B cell (primary cell): ENCODE measurements around the gene LAMA2. TPM values are rescaled to one million over a fixed set of nuclear protein-coding genes. Genes with fewer than 3 reads are reported as not detected.

Source experiments
- ATAC-seq: fragments of 200-7000 bp; cut with Tn5 transposase; one replicate; pipeline ENCODE4 v1.10.0; 2021; ENCODE audit warnings: low read depth, mild to moderate bottlenecking, moderate number of reproducible peaks, moderate library complexity
- CTCF ChIA-PET: fragments of 350-600 bp; sonication (Branson Sonifier 250); formaldehyde crosslinking; loops from one replicate; lab custom pipeline; 2021; ENCODE audit warnings: antibody characterized with exemption, inconsistent platforms; lab: Charles Lee
- POLR2A ChIA-PET: fragments of 350-600 bp; sonication (Branson Sonifier 250); formaldehyde crosslinking; loops from one replicate; lab custom pipeline; 2021; ENCODE audit warnings: antibody characterized with exemption; lab: Charles Lee
- DNase-seq: peaks from one replicate; pipeline ENCODE4 v3.0.0; 2013
- H2AFZ ChIP-seq: 2 replicates; pipeline ENCODE4 v1.6.1; 2012; ENCODE audit warnings: mild to moderate bottlenecking, low read depth, low read length; ENCODE audit not compliant: insufficient read depth, poor library complexity, severe bottlenecking
- H3K27ac ChIP-seq, 2 donors: 1 replicate in 1 of 2; 2 replicates in 1 of 2; pipeline ENCODE4 v1.5.1; 2012 to 2013; ENCODE audit warnings: low read length in 2 of 2, mild to moderate bottlenecking in 2 of 2, moderate library complexity in 1 of 2
- H3K27me3 ChIP-seq, 4 experiments: fragments of 200-600 bp in 1 of 4; sonication (generic) in 1 of 4; replicated peaks in 1 of 4; 1 replicate in 2 of 4; 2 replicates in 2 of 4; pipeline versions ENCODE4 v1.6.1 to v1.7.0; 2013 to 2016; ENCODE audit warnings: low read length in 3 of 4, mild to moderate bottlenecking in 2 of 4, mixed read lengths in 1 of 4, moderate library complexity in 1 of 4; ENCODE audit not compliant: insufficient read depth in 4 of 4, control insufficient read depth in 3 of 4; ENCODE audit errors: control extremely low read depth in 1 of 4
- H3K36me3 ChIP-seq, 2 experiments: replicated peaks in 1 of 2; 1 replicate in 1 of 2; 2 replicates in 1 of 2; pipeline versions ENCODE4 v1.6.1 to v1.7.1; 2013; ENCODE audit warnings: low read length in 1 of 2; ENCODE audit not compliant: insufficient read depth in 2 of 2, control insufficient read depth in 1 of 2; ENCODE audit errors: control extremely low read depth in 1 of 2, extremely low read depth in 1 of 2
- H3K4me1 ChIP-seq, 2 donors: fragments of 200-600 bp in 1 of 2; sonication (generic) in 1 of 2; 1 replicate in 1 of 2; 2 replicates in 1 of 2; pipeline versions ENCODE4 v1.5.1 to v1.6.1; 2013 to 2017; ENCODE audit warnings: low read length in 2 of 2; ENCODE audit not compliant: control insufficient read depth in 2 of 2, insufficient read depth in 2 of 2
- H3K4me2 ChIP-seq: replicated peaks from 2 replicates; pipeline ENCODE3; 2012; ENCODE audit warnings: mild to moderate bottlenecking, low read depth, low read length; ENCODE audit not compliant: poor library complexity, severe bottlenecking
- H3K4me3 ChIP-seq, 5 experiments: fragments of 200-600 bp in 1 of 5; sonication (generic) in 1 of 5; 1 replicate in 3 of 5; 2 replicates in 2 of 5; pipeline versions ENCODE4 v1.5.1 to v1.7.0; 2011 to 2016; ENCODE audit warnings: low read length in 4 of 5, mild to moderate bottlenecking in 4 of 5, low read depth in 2 of 5, control low read depth in 1 of 5, moderate library complexity in 1 of 5; ENCODE audit not compliant: insufficient read depth in 1 of 5; ENCODE audit errors: control extremely low read depth in 1 of 5, extremely low read depth in 1 of 5
- H3K79me2 ChIP-seq: fragments of 200-600 bp; sonication (generic); one replicate; pipeline ENCODE4 v1.6.0; 2016; ENCODE audit warnings: low read length; ENCODE audit not compliant: control insufficient read depth, insufficient read depth
- H3K9ac ChIP-seq: fragments of 200-600 bp; sonication (generic); 2 replicates; pipeline ENCODE4 v1.6.1; 2017; ENCODE audit warnings: mild to moderate bottlenecking, low read length, moderate library complexity
- H3K9me3 ChIP-seq, 3 donors: one replicate each; pipeline versions ENCODE4 v1.6.1 to v1.7.1; 2013; ENCODE audit warnings: low read length in 2 of 3; ENCODE audit not compliant: control insufficient read depth in 2 of 3, insufficient read depth in 1 of 3; ENCODE audit errors: control extremely low read depth in 1 of 3
- H4K20me1 ChIP-seq: 2 replicates; pipeline ENCODE4 v1.6.0; 2012; ENCODE audit warnings: mild to moderate bottlenecking, low read length; ENCODE audit not compliant: insufficient read depth, control insufficient read depth, poor library complexity, severe bottlenecking
- H3K27ac Mint-ChIP-seq: one replicate; pipeline ENCODE4 v1.8.0; 2021; ENCODE audit warnings: mixed read lengths
- H3K27me3 Mint-ChIP-seq: one replicate; pipeline ENCODE4 v1.8.0; 2021; ENCODE audit warnings: mixed read lengths
- H3K4me1 Mint-ChIP-seq: one replicate; pipeline ENCODE4 v1.8.0; 2021; ENCODE audit warnings: mixed read lengths
- H3K4me3 Mint-ChIP-seq: one replicate; pipeline ENCODE4 v1.8.0; 2021; ENCODE audit warnings: mixed read lengths
- H3K9me3 Mint-ChIP-seq: one replicate; pipeline ENCODE4 v1.8.0; 2022; ENCODE audit warnings: mixed read lengths; ENCODE audit not compliant: insufficient read depth
- EZH2 ChIP-seq: IDR thresholded peaks from 2 replicates; pipeline ENCODE4 v1.6.1; 2012; ENCODE audit warnings: borderline replicate concordance, low read depth, mild to moderate bottlenecking, moderate library complexity, low read length; ENCODE audit not compliant: insufficient read depth, poor library complexity, severe bottlenecking
- WGBS: methylation state at CpG from one replicate; pipeline ENCODE4 v1.1.5; 2013; ENCODE audit warnings: missing lambda C conversion rate; ENCODE audit not compliant: insufficient coverage; 5-methylcytosine and 5-hydroxymethylcytosine counted together
- intact Hi-C: fragments of 100-400 bp; cut with micrococcal nuclease; formaldehyde crosslinking; loops from one replicate; pipeline ENCODE4 v1.10.0; 2022
- polyA plus RNA-seq: library from polyadenylated mRNA; depleted of rRNA; stranded (reverse); fragments of >200 nt; gene quantifications from 2 replicates; pipeline ENCODE4 v1.2.3, GENCODE V29; 2012
- total RNA-seq, 2 donors: library from RNA; stranded (reverse); fragments of 120-200 nt in 1 of 2; gene quantifications; 1 replicate in 1 of 2; 2 replicates in 1 of 2; pipeline versions ENCODE4 v1.2.3 to v1.2.4, GENCODE V29; 2013 to 2022
- TF ChIP-seq, protein P1 (sequence below): fragments of 200-600 bp; IDR thresholded peaks from one replicate; pipeline ENCODE4 v1.8.0; 2022; ENCODE audit warnings: antibody characterized with exemption, mild to moderate bottlenecking

The LAMA2 gene
- total and polyA plus RNA-seq, 2 donors (not counting 1 experiment from before 2014, with no cell fraction given), result 0.16 TPM; not detected in 1

GRCh38 chr6:129141499-129141898 lies 258.6 kb downstream of the LAMA2 start:
- Histone ChIP-seq H3K9ac (no peak overlapping the region), H4K20me1 (no peaks in the 10 kb centered on the region), H3K79me2 (no peaks in the 10 kb centered on the region), H3K4me3 (no peak overlapping the region), H2AFZ (no peak overlapping the region), H3K4me2 (no peak overlapping the region), H3K27ac (no peak overlapping the region), H3K27me3 (no peaks in the 10 kb centered on the region), H3K36me3 (no peaks in the 10 kb centered on the region), H3K4me1 (no peaks in the 10 kb centered on the region), H3K9me3 (no peaks in the 10 kb centered on the region)
- Mint-ChIP-seq H3K27me3 (no peaks in the 10 kb centered on the region), H3K4me1 (no peaks in the 10 kb centered on the region), H3K4me3 (no peak overlapping the region), H3K9me3 (no peaks in the 10 kb centered on the region), H3K27ac (no peak overlapping the region)
- ATAC-seq (no peak), DNase-seq (no peak)
- intact Hi-C loops, result no loop called here
- no peak for TF ChIP-seq EZH2
- TF ChIP-seq, protein P1, sequence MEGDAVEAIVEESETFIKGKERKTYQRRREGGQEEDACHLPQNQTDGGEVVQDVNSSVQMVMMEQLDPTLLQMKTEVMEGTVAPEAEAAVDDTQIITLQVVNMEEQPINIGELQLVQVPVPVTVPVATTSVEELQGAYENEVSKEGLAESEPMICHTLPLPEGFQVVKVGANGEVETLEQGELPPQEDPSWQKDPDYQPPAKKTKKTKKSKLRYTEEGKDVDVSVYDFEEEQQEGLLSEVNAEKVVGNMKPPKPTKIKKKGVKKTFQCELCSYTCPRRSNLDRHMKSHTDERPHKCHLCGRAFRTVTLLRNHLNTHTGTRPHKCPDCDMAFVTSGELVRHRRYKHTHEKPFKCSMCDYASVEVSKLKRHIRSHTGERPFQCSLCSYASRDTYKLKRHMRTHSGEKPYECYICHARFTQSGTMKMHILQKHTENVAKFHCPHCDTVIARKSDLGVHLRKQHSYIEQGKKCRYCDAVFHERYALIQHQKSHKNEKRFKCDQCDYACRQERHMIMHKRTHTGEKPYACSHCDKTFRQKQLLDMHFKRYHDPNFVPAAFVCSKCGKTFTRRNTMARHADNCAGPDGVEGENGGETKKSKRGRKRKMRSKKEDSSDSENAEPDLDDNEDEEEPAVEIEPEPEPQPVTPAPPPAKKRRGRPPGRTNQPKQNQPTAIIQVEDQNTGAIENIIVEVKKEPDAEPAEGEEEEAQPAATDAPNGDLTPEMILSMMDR, result no peak
- WGBS, result no CpG with 5 or more reads among the region's 1 CpG
- POLR2A ChIA-PET, result no interaction called here
- CTCF ChIA-PET, result no interaction called here

DNA sequence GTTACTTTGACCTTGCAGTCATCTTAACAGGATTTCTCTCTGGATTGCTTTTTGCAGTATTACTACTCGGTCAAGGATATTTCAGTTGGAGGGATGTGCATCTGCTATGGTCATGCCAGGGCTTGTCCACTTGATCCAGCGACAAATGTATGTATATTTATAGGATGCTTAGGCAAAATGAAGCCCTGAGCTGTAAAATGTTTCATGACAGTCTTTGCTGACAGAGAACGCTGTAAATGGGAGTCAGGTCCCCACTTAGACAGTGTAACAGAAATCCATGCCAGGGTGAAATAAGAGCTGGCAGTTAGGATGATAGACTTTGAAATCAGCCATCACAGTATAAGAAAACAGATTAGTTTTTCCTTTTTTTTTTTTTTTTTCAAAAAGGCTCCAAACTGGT lies 264.0 kb downstream of the LAMA2 start:
- intact Hi-C loops, result no loop called here
- Mint-ChIP-seq H3K4me3 (no peak overlapping the region), H3K27ac (no peak overlapping the region), H3K9me3 (no peaks in the 10 kb centered on the region), H3K4me1 (no peaks in the 10 kb centered on the region), H3K27me3 (no peaks in the 10 kb centered on the region)
- ChIA-PET CTCF (no interaction called here), POLR2A (no interaction called here)
- DNase-seq, result no peak
- TF ChIP-seq EZH2, result no peak
- TF ChIP-seq, protein P1, result no peak
- ATAC-seq, result no peak
- no peaks in the 10 kb centered on the region for H3K79me2 ChIP-seq
- no peak overlapping the region for H3K4me3 ChIP-seq
- no peak overlapping the region for H3K9ac ChIP-seq
- no peak overlapping the region for H2AFZ ChIP-seq
- H3K4me1 ChIP-seq, result no peaks in the 10 kb centered on the region
- H4K20me1 ChIP-seq, result no peaks in the 10 kb centered on the region
- WGBS, result 94% methylated on average over 2 of the region's 3 CpGs
- H3K27ac ChIP-seq, result no peak overlapping the region
- H3K4me2 ChIP-seq, result no peak overlapping the region
- no peaks in the 10 kb centered on the region for H3K9me3 ChIP-seq
- H3K36me3 ChIP-seq, result no peaks in the 10 kb centered on the region
- no peaks in the 10 kb centered on the region for H3K27me3 ChIP-seq
